ENCODE data around the gene ANXA2R.
"Not testable (repeated sequence)": the region's sequence is repeated elsewhere in the genome, so short reads cannot be mapped to it uniquely, and the experiment has no call there.

The ANXA2R gene

DNA sequence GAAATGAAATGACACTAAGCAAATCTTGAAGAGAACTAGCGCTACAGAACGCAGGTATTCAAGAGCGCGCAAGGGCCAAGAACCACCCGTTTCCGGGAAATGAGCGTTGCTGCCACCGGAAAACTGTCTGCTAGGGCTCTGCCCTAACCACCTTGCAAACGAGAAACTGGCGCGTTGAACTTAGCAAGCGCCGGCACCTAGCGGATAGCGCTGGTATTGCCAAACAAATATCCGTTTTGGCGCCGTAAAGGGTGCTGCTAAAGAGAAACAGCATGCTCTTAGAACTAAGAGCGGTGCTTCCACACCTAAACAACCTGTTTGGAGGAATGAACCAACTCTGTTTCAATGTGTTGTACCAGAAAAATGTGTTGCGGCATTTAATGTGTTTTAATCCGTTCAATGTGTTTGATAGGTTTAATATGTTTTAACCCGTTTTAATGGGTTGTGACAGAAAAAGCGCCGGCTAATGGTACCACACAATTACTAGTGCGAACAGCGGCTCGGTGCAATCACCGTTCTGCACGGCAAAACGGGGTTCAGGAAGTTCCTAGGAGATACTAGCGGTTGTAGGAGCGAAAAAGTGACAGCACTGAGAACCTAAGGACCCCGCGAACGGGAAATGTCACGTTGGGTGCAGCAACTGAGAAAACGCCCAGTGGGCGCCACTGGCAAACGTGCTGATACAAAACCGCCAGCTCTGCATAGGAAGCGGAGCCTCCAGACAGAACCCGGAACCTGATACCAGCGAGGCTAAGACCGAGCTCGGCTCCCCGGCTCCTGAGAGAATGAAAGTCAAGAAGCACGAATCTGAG is at the start of gene ANXA2R:
Gene ANXA2R, minus strand, starts transcription at position 33 of the 812 bp plus-strand sequence. CDS start 273 bp downstream, outside the sequence.
- peak; percentile 93 for DNase-seq (ENCODE audit: low read depth)

DNA sequence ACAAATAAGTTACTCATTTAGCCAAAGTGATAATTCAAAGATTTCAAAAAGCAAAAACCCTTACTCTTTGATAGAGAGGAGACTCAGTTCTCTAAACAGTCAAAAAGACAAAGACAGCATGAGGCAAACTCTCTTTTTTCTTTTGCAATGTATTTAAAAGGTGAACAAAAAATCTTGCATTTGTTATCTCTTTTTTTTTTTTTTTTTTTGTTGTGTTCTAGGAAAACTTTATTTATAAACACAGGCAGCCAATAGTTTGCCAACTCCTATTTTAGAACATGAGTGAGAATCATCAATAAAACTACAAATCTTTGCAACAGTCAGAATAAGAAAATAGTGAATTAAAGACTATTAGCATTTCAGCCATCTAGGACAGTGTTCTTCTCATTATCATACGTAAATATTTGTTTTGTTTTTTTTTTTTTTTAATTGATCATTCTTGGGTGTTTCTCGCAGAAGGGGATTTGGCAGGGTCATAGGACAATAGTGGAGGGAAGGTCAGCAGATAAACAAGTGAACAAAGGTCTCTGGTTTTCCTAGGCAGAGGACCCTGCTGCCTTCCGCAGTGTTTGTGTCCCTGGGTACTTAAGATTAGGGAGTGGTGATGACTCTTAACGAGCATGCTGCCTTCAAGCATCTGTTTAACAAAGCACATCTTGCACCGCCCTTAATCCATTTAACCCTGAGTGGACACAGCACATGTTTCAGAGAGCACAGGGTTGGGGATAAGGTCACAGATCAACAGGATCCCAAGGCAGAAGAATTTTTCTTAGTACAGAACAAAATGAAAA is 46.2 kb upstream of the ANXA2R start:
- not testable (repeated sequence) for DNase-seq (ENCODE audit: low read depth)

GRCh38 chr5:43085453-43085852 is 45.3 kb upstream of the ANXA2R start:
- DNase-seq (ENCODE audit: low read depth) = no peak

- DNase-seq (ENCODE audit: low read depth) = not testable (repeated sequence)
Observed at GRCh38 chr5:43084468-43084867, 44.3 kb upstream of the ANXA2R start.

DNA sequence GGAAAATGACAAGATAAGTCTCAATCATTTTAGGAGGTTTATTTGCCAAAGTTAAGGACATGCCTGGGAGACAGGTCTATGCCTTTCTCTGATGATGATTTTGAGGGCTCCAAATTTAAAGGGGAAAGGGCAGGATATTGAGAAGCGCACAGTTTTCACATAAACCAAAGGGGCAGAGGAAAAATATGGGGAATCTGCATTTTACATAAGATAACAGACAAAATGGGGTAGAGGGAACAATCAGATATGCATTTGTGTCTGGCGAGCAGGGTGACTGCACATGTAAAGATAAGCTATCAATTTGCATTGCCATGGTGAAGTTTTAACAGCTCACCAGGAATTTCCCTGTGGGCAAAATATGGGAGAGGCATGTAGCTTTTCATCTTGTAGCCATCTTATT is 41.2 kb upstream of the ANXA2R start:
- DNase-seq (ENCODE audit: low read depth) = not testable (repeated sequence)

DNA sequence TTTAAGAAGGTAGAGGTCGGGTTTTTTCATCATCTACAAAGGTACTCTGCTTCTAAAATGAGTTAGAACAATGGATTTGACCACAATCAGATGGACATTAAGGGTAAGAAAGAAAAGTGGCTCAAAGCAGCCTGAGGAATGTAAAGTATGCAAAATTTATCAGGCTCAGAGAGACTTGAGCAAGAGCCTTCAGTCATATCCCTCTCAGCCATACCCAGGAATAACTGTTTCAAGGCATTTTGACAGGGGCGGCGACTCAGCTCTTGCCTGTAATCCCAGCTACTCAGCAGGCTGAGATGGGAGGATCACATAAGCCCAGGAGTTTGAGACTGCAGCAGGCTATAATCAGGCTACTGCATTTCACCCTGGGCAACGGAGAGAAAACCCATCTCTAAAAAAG is 38.8 kb upstream of the ANXA2R start:
- peak; percentile 51 for DNase-seq (ENCODE audit: low read depth)

DNA sequence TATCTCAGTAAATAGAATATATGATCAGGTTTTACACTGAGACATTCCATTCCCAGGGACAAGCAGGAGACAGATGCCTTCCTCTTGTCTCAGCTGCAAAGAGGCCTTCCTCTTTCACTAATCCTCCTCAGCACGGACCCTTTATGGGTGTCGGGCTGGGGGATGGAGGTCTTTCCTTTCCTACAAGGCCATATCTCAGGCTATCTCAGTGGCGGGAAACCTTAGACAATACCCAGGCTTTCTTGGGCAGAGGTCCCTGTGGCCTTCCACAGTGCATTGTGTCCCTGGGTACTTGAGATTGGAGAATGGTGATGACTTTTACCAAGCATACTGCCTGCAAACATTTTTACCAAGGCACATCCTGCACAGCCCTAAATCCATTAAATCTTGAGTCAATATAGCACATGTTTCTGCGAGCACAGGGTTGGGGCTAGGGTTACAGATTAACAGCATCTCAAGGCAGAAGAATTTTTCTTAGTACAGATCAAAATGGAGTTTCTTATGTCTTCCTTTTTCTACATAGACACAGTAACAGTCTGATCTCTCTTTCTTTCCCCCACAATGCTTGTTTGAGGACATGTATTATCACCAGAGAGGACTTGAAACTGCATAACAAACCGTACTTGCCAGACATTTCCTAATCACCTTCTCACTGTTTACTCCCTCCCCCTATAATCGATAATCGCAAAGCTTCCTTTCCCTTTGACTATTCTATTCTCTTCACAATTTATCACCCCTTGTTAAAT is 37.5 kb upstream of the ANXA2R start:
- DNase-seq (ENCODE audit: low read depth) = not testable (repeated sequence)

- peak; percentile 37 for DNase-seq (ENCODE audit: low read depth)
Observed at GRCh38 chr5:43075319-43076293, 35.5 kb upstream of the ANXA2R start.

- DNase-seq (ENCODE audit: low read depth) = no peak
Observed at GRCh38 chr5:43074987-43075318, 34.8 kb upstream of the ANXA2R start.

DNA sequence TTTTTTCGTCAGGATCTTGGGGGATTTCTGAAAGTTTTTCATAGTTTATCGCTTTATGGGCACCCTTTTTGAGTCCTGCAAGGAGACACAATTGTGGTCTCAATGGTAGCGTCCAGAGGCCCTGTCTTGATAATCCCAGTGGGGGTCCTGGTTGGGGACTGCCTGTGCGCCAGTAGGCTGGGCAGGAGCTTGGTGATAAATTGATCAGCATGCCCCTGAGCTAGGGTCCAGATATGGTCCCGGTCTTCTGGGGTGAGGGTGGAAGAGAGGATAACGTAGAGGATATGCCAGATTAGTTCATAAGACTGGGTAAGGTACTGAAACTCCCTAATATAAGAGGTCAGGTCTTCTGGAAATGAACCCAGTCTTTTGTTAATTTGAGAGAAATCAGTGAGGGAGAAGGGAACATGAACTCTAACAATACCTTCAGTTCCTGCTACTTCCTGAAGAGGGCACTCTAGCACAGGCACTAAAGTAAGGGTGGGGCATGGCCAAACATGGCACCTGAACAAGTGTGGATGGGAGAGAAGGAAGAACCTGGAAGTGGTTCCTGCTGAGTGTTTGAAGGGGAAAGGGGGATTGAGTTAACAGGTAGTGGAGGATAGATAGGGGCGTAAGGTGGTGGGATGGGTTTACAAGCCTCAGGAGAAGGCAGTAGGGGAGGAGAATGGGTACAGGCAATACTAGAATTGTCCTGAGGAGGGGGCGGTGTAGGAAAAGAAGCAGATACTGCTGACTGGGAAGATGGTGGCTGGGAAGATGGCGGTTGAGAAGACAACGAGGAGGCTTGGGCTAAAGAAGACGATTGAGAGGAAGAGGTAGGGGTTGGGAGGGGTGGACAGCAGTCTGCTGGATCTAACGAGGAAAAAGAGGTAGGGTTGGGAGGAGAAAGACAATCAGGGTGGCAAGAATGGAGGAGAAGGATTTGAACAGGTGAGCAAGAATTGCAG is 33.8 kb upstream of the ANXA2R start:
- DNase-seq (ENCODE audit: low read depth) = no peak

- not testable (repeated sequence) for DNase-seq (ENCODE audit: low read depth)
Observed at GRCh38 chr5:43069401-43069720, 29.2 kb upstream of the ANXA2R start.

DNA sequence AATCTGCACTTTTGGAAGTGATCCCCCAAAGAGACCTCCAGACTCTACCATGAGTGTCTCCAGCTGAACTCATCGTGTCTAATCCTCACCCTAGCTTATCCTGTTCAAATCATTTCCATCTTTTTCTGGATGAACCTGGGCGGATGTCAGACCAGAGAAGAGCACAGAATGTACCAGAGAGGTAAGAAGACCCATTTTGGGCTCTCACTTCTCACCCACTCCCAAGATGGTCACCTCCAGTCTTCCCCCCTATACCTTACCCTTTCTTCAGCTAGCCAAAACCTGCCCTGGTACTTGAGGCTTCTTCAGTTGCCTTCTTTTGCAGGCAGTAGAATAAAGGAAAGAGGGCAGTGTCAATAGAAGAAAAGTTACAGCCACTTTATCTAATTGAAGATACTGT is 27.9 kb upstream of the ANXA2R start:
- DNase-seq (ENCODE audit: low read depth) = no peak

GRCh38 chr5:43066799-43067741 is 27.0 kb upstream of the ANXA2R start:
- DNase-seq (ENCODE audit: low read depth) = peak; percentile 85

GRCh38 chr5:43065948-43066798 is 26.1 kb upstream of the ANXA2R start:
- DNase-seq (ENCODE audit: low read depth) = no peak

DNA sequence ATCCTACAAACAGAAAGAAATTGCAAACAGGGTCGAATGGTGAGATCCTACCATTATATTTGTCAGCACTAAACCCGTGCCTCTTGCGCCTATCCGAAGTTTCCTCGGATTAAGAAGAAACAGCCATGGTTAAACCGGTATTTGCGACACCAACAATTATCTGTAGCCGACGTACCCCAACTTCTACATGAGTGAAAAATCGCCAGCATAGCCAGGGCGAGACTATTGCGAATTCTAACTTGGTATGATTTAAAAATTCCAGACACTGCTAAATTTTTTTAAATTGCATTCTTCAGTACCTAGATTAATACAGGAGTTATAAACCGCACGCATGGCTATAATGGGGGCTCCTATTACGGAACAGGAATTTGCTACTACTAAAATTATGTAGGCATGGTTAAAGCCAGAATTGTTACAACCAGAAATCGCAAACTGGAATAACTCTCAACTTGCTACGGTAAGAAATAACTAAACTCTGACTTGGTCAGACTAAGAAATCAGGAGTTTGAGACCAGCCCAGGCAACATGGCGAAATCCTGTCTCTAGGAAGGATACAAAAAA is 25.3 kb upstream of the ANXA2R start:
- DNase-seq (ENCODE audit: low read depth) = no peak

DNA sequence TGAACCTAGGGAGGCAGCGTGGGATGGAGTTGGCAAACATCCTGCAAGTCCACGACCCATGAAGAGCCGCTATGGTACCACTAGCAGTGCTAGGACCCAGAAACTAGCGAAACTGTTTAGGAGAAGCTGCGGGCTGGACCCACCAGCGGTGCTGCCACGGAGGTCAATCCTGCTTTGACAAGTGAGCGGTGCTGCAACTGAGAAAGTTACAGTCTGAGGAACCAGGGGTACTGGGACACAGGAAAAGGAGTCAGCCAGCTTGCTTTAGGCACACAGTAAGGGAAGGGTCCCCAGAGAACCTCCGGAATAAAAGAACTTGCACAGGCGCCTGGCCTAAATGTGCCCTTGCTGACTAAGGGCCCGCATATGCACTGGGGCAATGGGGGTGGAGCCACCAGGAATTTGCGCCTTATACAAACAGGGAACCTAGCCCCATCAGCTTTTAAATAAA is 23.6 kb upstream of the ANXA2R start:
- no peak for DNase-seq (ENCODE audit: low read depth)

DNA sequence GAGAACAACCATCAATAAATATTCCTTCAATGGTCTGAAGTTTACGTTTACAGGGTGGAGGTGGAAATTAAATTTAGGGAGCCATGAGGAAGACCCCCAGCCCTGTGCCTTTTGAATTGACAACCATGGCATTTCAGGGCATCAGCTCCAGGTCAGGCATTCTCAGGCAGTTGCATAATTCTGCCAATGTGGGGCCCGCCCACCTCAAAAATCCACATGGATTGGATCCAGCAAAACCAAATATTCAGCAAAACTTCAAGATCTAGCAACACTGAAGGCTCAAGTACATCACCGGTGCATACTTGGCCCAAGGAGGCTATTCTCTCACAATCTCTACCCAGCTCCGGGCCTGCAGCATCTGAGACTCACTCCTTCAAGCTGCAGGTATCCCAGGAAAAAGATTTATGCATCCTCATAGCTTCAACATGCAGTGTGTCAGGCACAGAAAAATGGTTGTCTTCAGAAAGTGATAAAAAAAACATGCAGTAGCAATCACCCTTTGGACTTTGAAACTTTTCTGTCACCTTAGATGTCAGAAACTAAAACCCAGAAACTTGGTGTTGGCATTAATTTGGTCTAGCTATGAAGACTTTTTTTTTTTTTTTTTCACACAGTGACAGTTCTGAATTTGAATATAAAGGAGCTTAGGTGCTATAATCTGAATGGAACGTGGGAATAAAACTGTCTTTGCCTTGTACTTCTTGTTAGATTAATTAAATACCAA is 21.4 kb upstream of the ANXA2R start:
- no peak for DNase-seq (ENCODE audit: low read depth)
